ENCODE results near the gene MMP23B. TPM values are rescaled to one million over a fixed set of nuclear protein-coding genes. Genes with fewer than 3 reads are reported as not detected.

The MMP23B gene
- total RNA-seq, 2 donors from 2014 or later: 14.7 to 19.9 TPM

- Mint-ChIP-seq H3K9me3 (no peaks in the 10 kb centered on the region), H3K4me3 (no peak overlapping the region), H3K27ac (no peak overlapping the region), H3K36me3 (ENCODE audit: low read depth) (peaks cover 51% of the 10 kb centered on the region), H3K27me3 (ENCODE audit: insufficient read depth) (no peaks in the 10 kb centered on the region), H3K4me1 (no peaks in the 10 kb centered on the region)
- H3K27me3 ChIP-seq (ENCODE audit: control insufficient read depth, insufficient read depth, low read length, poor library complexity, severe bottlenecking): no peaks in the 10 kb centered on the region
- H3K9ac ChIP-seq (ENCODE audit: extremely low read depth, low read length, poor library complexity, severe bottlenecking): no peak overlapping the region
- no peaks in the 10 kb centered on the region for H3K9me3 ChIP-seq (ENCODE audit: control insufficient read depth, low read length)
- H3K4me3 ChIP-seq (ENCODE audit: low read length): no peak overlapping the region
- H3K4me1 ChIP-seq (ENCODE audit: control insufficient read depth, insufficient read depth, low read length): no peaks in the 10 kb centered on the region
- no peak for TF ChIP-seq CTCF (conservative IDR thresholded peaks at IDR 0.05)
- DNase-seq: no peak
- 93 to 98% methylated on average over 34 to 43 of the region's 43 CpGs for WGBS, 2 experiments (ENCODE audit: insufficient coverage in 1 of 2, insufficient read length in 1 of 2)
- no peak overlapping the region for H3K27ac ChIP-seq (ENCODE audit: low read depth, low read length)
- peaks cover 51% of the 10 kb centered on the region for H3K36me3 ChIP-seq (ENCODE audit: control insufficient read depth, insufficient read depth, low read length)
These were observed 37.8 kb downstream of the MMP23B start for GRCh38 chr1:1669468-1670440.

GRCh38 chr1:1670866-1671265 is 38.9 kb downstream of the MMP23B start:
- Mint-ChIP-seq H3K27ac (no peak overlapping the region), H3K4me1 (no peaks in the 10 kb centered on the region), H3K27me3 (ENCODE audit: insufficient read depth) (no peaks in the 10 kb centered on the region), H3K4me3 (no peak overlapping the region), H3K9me3 (no peaks in the 10 kb centered on the region), H3K36me3 (ENCODE audit: low read depth) (peaks cover 47% of the 10 kb centered on the region)
- H3K9me3 ChIP-seq (ENCODE audit: control insufficient read depth, low read length): no peaks in the 10 kb centered on the region
- no peak overlapping the region for H3K9ac ChIP-seq (ENCODE audit: extremely low read depth, low read length, poor library complexity, severe bottlenecking)
- no peak overlapping the region for H3K27ac ChIP-seq (ENCODE audit: low read depth, low read length)
- H3K4me3 ChIP-seq (ENCODE audit: low read length): no peak overlapping the region
- 95 to 97% methylated on average over 21 to 24 of the region's 24 CpGs for WGBS, 2 experiments (ENCODE audit: insufficient coverage in 1 of 2, insufficient read length in 1 of 2)
- TF ChIP-seq CTCF (conservative IDR thresholded peaks at IDR 0.05): no peak
- peaks cover 42% of the 10 kb centered on the region for H3K36me3 ChIP-seq (ENCODE audit: control insufficient read depth, insufficient read depth, low read length)
- no peaks in the 10 kb centered on the region for H3K4me1 ChIP-seq (ENCODE audit: control insufficient read depth, insufficient read depth, low read length)
- no peaks in the 10 kb centered on the region for H3K27me3 ChIP-seq (ENCODE audit: control insufficient read depth, insufficient read depth, low read length, poor library complexity, severe bottlenecking)
- no peak for DNase-seq

- H3K36me3 ChIP-seq (ENCODE audit: control insufficient read depth, insufficient read depth, low read length): peaks cover 35% of the 10 kb centered on the region
- no peaks in the 10 kb centered on the region for H3K4me1 ChIP-seq (ENCODE audit: control insufficient read depth, insufficient read depth, low read length)
- H3K27ac ChIP-seq (ENCODE audit: low read depth, low read length): no peak overlapping the region
- H3K27ac Mint-ChIP-seq: no peak overlapping the region
- TF ChIP-seq CTCF (conservative IDR thresholded peaks at IDR 0.05): no peak
- no peak overlapping the region for H3K9ac ChIP-seq (ENCODE audit: extremely low read depth, low read length, poor library complexity, severe bottlenecking)
- H3K4me3 ChIP-seq (ENCODE audit: low read length): no peak overlapping the region
- no peaks in the 10 kb centered on the region for H3K9me3 ChIP-seq (ENCODE audit: control insufficient read depth, low read length)
- no peaks in the 10 kb centered on the region for H3K27me3 ChIP-seq (ENCODE audit: control insufficient read depth, insufficient read depth, low read length, poor library complexity, severe bottlenecking)
- DNase-seq: no peak
- H3K4me3 Mint-ChIP-seq: no peak overlapping the region
- H3K4me1 Mint-ChIP-seq: no peaks in the 10 kb centered on the region
- 94 to 96% methylated on average over 18 to 27 of the region's 27 CpGs for WGBS, 2 experiments (ENCODE audit: insufficient coverage in 1 of 2, insufficient read length in 1 of 2)
- H3K9me3 Mint-ChIP-seq: no peaks in the 10 kb centered on the region
- H3K27me3 Mint-ChIP-seq (ENCODE audit: insufficient read depth): no peaks in the 10 kb centered on the region
- peaks cover 40% of the 10 kb centered on the region for H3K36me3 Mint-ChIP-seq (ENCODE audit: low read depth)
These were observed 39.6 kb downstream of the MMP23B start for GRCh38 chr1:1671365-1672119.

Measured in endodermal cell (in vitro differentiated cells).